HepG2 (cell line): Measurements from ENCODE around the gene NUP85. TPM values are rescaled to one million over a fixed set of nuclear protein-coding genes. Genes with fewer than 3 reads are reported as not detected.
A peak's percentile ranks its signal among the peaks of the same experiment; 100 is the strongest.

ENCODE experiments used
- ATAC-seq: fragments of 200-7000 bp; cut with Tn5 transposase; 3 replicates; pipeline ENCODE4 v1.9.1; 2020; ENCODE audit warnings: mild to moderate bottlenecking, moderate library complexity
- BruUV-seq: library from RNA; stranded (reverse); fragments of 400-500 nt; replicated peaks from 2 replicates; lab custom pipeline; 2021; lab: Mats Ljungman, UMichigan
- CTCF ChIA-PET: fragments of 300-600 bp; formaldehyde crosslinking; extraction: SDS; loops from one replicate; lab custom pipeline; 2021; ENCODE audit warnings: low total read pairs, inconsistent platforms, low intra/inter-chr PET ratio; lab: Yijun Ruan, JAX
- POLR2A ChIA-PET: fragments of 350-600 bp; sonication (Branson Sonifier 250); formaldehyde crosslinking; loops from one replicate; lab custom pipeline; 2020; ENCODE audit warnings: antibody characterized with exemption, inconsistent platforms; lab: Yijun Ruan, JAX
- DNase-seq: peaks from one replicate; pipeline ENCODE4 v3.0.0-alpha.2; 2015; ENCODE audit warnings: low spot score
- FAIRE-seq: peaks from 3 replicates; lab custom pipeline; 2011; peaks lifted over from hg19 to GRCh38; lab: Jason Lieb, UNC
- H2AFZ ChIP-seq: one replicate; pipeline ENCODE4 v1.6.1; 2011; ENCODE audit warnings: low read length, inconsistent platforms
- H3K27ac ChIP-seq: fragments of 300-600 bp; 3 replicates; pipeline ENCODE4 v1.8.0; 2011; ENCODE audit warnings: mixed run types, mild to moderate bottlenecking, mixed read lengths, low read length, inconsistent platforms; ENCODE audit not compliant: insufficient read depth; ENCODE audit errors: extremely low read length
- H3K27me3 ChIP-seq, 2 experiments: fragments of 200-600 bp in 1 of 2; 2 replicates in 1 of 2; 3 replicates in 1 of 2; pipeline versions ENCODE4 v1.6.0 to v1.8.0; 2011; ENCODE audit warnings: low read length in 2 of 2, mild to moderate bottlenecking in 2 of 2, moderate library complexity in 2 of 2, inconsistent platforms in 1 of 2; ENCODE audit not compliant: insufficient read depth in 2 of 2, control insufficient read depth in 1 of 2
- H3K36me3 ChIP-seq, 2 experiments: fragments of 200-600 bp in 1 of 2; replicated peaks in 1 of 2; 2 replicates in 1 of 2; 3 replicates in 1 of 2; pipeline versions ENCODE4 v1.5.1 to v1.8.0; 2011; ENCODE audit warnings: low read length in 2 of 2, inconsistent platforms in 1 of 2; ENCODE audit not compliant: insufficient read depth in 2 of 2, control insufficient read depth in 1 of 2
- H3K4me1 ChIP-seq: 2 replicates; pipeline ENCODE4 v1.5.1; 2012; ENCODE audit warnings: low read length, inconsistent platforms; ENCODE audit not compliant: insufficient read depth
- H3K4me2 ChIP-seq: 2 replicates; pipeline ENCODE4 v1.6.0; 2011; ENCODE audit warnings: low read depth, low read length, inconsistent platforms
- H3K4me3 ChIP-seq, 3 experiments: fragments of 200-600 bp in 1 of 3; sonication (generic), shearing (Covaris generic) in 1 of 3; replicated peaks in 1 of 3; 2 replicates each; pipeline ENCODE4 v1.5.1; 2011 to 2016; ENCODE audit warnings: low read length in 3 of 3, inconsistent platforms in 2 of 3, low read depth in 2 of 3, mild to moderate bottlenecking in 2 of 3, control low read depth in 1 of 3, mixed read lengths in 1 of 3; ENCODE audit not compliant: insufficient read depth in 1 of 3
- H3K79me2 ChIP-seq: one replicate; pipeline ENCODE4 v1.6.1; 2011; ENCODE audit warnings: low read length, inconsistent platforms; ENCODE audit not compliant: insufficient read depth
- H3K9ac ChIP-seq: 2 replicates; pipeline ENCODE4 v1.6.0; 2011; ENCODE audit warnings: mild to moderate bottlenecking, low read depth, low read length, inconsistent platforms; ENCODE audit not compliant: insufficient read depth
- H3K9me3 ChIP-seq: 2 replicates; pipeline ENCODE4 v1.5.1; 2012; ENCODE audit warnings: mild to moderate bottlenecking, low read length
- H4K20me1 ChIP-seq: 2 replicates; pipeline ENCODE4 v1.6.0; 2011; ENCODE audit warnings: inconsistent platforms, mild to moderate bottlenecking, low read length, moderate library complexity; ENCODE audit not compliant: insufficient read depth
- AGO2 ChIP-seq: fragments of 200-400 bp; formaldehyde crosslinking; optimal IDR thresholded peaks from 2 replicates; pipeline ENCODE3; 2017; ENCODE audit warnings: mild to moderate bottlenecking, low read depth, low read length, moderate library complexity
- ARID5B ChIP-seq: IDR thresholded peaks from 2 replicates; pipeline ENCODE4 v1.4.0; 2020; ENCODE audit warnings: mild to moderate bottlenecking, missing genetic modification reagents
- IKZF1 ChIP-seq: fragments of 450-650 bp; IDR thresholded peaks from 2 replicates; pipeline ENCODE4 v1.7.1; 2016
- NR2F2 ChIP-seq: IDR thresholded peaks from 2 replicates; pipeline ENCODE4 v1.6.1; 2012; ENCODE audit warnings: low read depth, inconsistent platforms, borderline replicate concordance
- RBM22 ChIP-seq: fragments of 200-400 bp; formaldehyde crosslinking; optimal IDR thresholded peaks from 2 replicates; pipeline ENCODE3; 2017; ENCODE audit warnings: mild to moderate bottlenecking, low read length, moderate library complexity
- ZNF12 ChIP-seq: sonication (generic); formaldehyde crosslinking; IDR thresholded peaks from 2 replicates; pipeline ENCODE4 v1.5.0; 2020; ENCODE audit warnings: missing genetic modification reagents
- ZNF24 ChIP-seq: fragments of 450-650 bp; IDR thresholded peaks from 2 replicates; pipeline ENCODE4 v1.6.1; 2017; ENCODE audit warnings: antibody characterized with exemption, mild to moderate bottlenecking
- ZNF260 ChIP-seq: sonication (generic); formaldehyde crosslinking; IDR thresholded peaks from 2 replicates; pipeline ENCODE4 v1.4.0; 2020; ENCODE audit warnings: missing genetic modification reagents, low read depth, mild to moderate bottlenecking, borderline replicate concordance
- ZNF335 ChIP-seq: sonication (generic); formaldehyde crosslinking; IDR thresholded peaks from 2 replicates; pipeline ENCODE4 v1.4.0; 2020; ENCODE audit warnings: missing genetic modification reagents
- ZNF362 ChIP-seq: sonication (generic); formaldehyde crosslinking; IDR thresholded peaks from 2 replicates; pipeline ENCODE4 v1.4.0; 2020; ENCODE audit warnings: missing genetic modification reagents, mild to moderate bottlenecking, borderline replicate concordance
- ZNF569 ChIP-seq: sonication (generic); formaldehyde crosslinking; IDR thresholded peaks from 2 replicates; pipeline ENCODE4 v1.5.0; 2020; ENCODE audit warnings: mild to moderate bottlenecking, missing genetic modification reagents, moderate library complexity, borderline replicate concordance
- ZNF747 ChIP-seq: sonication (generic); formaldehyde crosslinking; IDR thresholded peaks from 2 replicates; pipeline ENCODE4 v1.8.1; 2023; ENCODE audit warnings: missing genetic modification reagents, mild to moderate bottlenecking, borderline replicate concordance
- WGBS: methylation state at CpG from one replicate; pipeline ENCODE4 v1.1.6; 2017; ENCODE audit warnings: low lambda C conversion rate; 5-methylcytosine and 5-hydroxymethylcytosine counted together
- in situ Hi-C: cut with HindIII; loops from 2 replicates; pipeline ENCODE4 v1.10.0; 2017; ENCODE audit warnings: low pct_unique_long_range_greater_than_20kb; ENCODE audit not compliant: extremely low pct_ligation_motif_present
- intact Hi-C: fragments of 100-400 bp; cut with micrococcal nuclease; formaldehyde crosslinking; loops from one replicate; pipeline ENCODE4 v1.10.0; 2022; ENCODE audit not compliant: unreplicated experiment
- polyA plus RNA-seq, 8 experiments: library from polyadenylated mRNA; depleted of rRNA in 3 of 8; stranded (reverse) in 7 of 8; unstranded in 1 of 8; fragments of >200 nt; fragmentation: Illumina TruSeq in 4 of 8; extraction: Trizol in 4 of 8; gene quantifications; 2 replicates each; pipeline versions ENCODE4 v1.2.1 to v1.2.3, GENCODE V29; 2011 to 2016; ENCODE audit warnings: low read depth in 4 of 8, missing spikeins in 1 of 8, mixed read lengths in 1 of 8; ENCODE audit not compliant: insufficient read depth in 1 of 8
- total RNA-seq, 5 experiments: library from RNA; depleted of rRNA; stranded (reverse); fragments of >200 nt; fragmentation: Illumina TruSeq; extraction: Trizol; gene quantifications; 2 replicates each; pipeline ENCODE4 v1.2.3, GENCODE V29; 2016; ENCODE audit warnings: low read depth in 1 of 5
- TF ChIP-seq, protein P1 (sequence below): sonication (generic); formaldehyde crosslinking; IDR thresholded peaks from 2 replicates; pipeline ENCODE4 v1.9.0; 2021; ENCODE audit warnings: missing genetic modification reagents, borderline replicate concordance
- TF ChIP-seq, protein P2 (sequence below): sonication (generic); formaldehyde crosslinking; IDR thresholded peaks from 2 replicates; pipeline ENCODE4 v1.4.0; 2020; ENCODE audit warnings: missing genetic modification reagents

The NUP85 gene
- total and polyA plus RNA-seq, 2 of the 13 experiments (the other 11 are each of a cell fraction or from before 2014, with no cell fraction given), result 89.1 to 124 TPM

- in situ Hi-C loops (loop anchor here (5.0 kb wide), 1 partner anchor 147 kb away; no protein-coding TSS in a partner anchor), intact Hi-C loops (no loop called here)
- no peak overlapping the region for H3K27ac ChIP-seq
- H4K20me1 ChIP-seq, result no peaks in the 10 kb centered on the region
- no peak for FAIRE-seq
- H3K36me3 ChIP-seq, result peaks cover 13 to 29% of the 10 kb centered on the region in 2 experiments
- H3K4me2 ChIP-seq, result no peak overlapping the region
- WGBS, result 95% methylated on average over 17 of the region's 17 CpGs
- ChIA-PET POLR2A (interaction anchor here (2.8 kb wide), 1 partner anchor 140 kb away, joined by 13 read pairs; the partner anchor contains the start of gene GRB2), CTCF (no interaction called here)
- H3K4me1 ChIP-seq, result peaks cover 46% of the 10 kb centered on the region
- H3K4me3 ChIP-seq, result no peak overlapping the region
- no peak for DNase-seq
- H3K9me3 ChIP-seq, result no peaks in the 10 kb centered on the region
- no peak for ATAC-seq
- no TSS peak for BruUV-seq
- no peak overlapping the region for H2AFZ ChIP-seq
- H3K9ac ChIP-seq, result no peak overlapping the region
- H3K79me2 ChIP-seq, result peaks cover 25% of the 10 kb centered on the region
- no peaks in the 10 kb centered on the region; a peak in 1 of 5 replicates for H3K27me3 ChIP-seq
- TF ChIP-seq, protein P1, sequence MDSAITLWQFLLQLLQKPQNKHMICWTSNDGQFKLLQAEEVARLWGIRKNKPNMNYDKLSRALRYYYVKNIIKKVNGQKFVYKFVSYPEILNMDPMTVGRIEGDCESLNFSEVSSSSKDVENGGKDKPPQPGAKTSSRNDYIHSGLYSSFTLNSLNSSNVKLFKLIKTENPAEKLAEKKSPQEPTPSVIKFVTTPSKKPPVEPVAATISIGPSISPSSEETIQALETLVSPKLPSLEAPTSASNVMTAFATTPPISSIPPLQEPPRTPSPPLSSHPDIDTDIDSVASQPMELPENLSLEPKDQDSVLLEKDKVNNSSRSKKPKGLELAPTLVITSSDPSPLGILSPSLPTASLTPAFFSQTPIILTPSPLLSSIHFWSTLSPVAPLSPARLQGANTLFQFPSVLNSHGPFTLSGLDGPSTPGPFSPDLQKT (CRISPR knock-in tag), result no peak
- TF ChIP-seq NR2F2 (no peak), ZNF260 (CRISPR knock-in tag) (no peak), AGO2 (peak; percentile 61), IKZF1 (no peak), ZNF569 (CRISPR knock-in tag) (no peak), ARID5B (CRISPR knock-in tag) (no peak), ZNF12 (no peak), RBM22 (peak; percentile 30), ZNF747 (CRISPR knock-in tag) (no peak), ZNF24 (no peak), ZNF362 (CRISPR knock-in tag) (no peak), ZNF335 (CRISPR knock-in tag) (no peak)
- TF ChIP-seq, protein P2, sequence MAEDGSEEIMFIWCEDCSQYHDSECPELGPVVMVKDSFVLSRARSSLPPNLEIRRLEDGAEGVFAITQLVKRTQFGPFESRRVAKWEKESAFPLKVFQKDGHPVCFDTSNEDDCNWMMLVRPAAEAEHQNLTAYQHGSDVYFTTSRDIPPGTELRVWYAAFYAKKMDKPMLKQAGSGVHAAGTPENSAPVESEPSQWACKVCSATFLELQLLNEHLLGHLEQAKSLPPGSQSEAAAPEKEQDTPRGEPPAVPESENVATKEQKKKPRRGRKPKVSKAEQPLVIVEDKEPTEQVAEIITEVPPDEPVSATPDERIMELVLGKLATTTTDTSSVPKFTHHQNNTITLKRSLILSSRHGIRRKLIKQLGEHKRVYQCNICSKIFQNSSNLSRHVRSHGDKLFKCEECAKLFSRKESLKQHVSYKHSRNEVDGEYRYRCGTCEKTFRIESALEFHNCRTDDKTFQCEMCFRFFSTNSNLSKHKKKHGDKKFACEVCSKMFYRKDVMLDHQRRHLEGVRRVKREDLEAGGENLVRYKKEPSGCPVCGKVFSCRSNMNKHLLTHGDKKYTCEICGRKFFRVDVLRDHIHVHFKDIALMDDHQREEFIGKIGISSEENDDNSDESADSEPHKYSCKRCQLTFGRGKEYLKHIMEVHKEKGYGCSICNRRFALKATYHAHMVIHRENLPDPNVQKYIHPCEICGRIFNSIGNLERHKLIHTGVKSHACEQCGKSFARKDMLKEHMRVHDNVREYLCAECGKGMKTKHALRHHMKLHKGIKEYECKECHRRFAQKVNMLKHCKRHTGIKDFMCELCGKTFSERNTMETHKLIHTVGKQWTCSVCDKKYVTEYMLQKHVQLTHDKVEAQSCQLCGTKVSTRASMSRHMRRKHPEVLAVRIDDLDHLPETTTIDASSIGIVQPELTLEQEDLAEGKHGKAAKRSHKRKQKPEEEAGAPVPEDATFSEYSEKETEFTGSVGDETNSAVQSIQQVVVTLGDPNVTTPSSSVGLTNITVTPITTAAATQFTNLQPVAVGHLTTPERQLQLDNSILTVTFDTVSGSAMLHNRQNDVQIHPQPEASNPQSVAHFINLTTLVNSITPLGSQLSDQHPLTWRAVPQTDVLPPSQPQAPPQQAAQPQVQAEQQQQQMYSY, result no peak
These were observed 60.3 kb downstream of the NUP85 start for GRCh38 chr17:75265614-75266315.
